ENCODE measurements around the gene CPT1B.

DNA sequence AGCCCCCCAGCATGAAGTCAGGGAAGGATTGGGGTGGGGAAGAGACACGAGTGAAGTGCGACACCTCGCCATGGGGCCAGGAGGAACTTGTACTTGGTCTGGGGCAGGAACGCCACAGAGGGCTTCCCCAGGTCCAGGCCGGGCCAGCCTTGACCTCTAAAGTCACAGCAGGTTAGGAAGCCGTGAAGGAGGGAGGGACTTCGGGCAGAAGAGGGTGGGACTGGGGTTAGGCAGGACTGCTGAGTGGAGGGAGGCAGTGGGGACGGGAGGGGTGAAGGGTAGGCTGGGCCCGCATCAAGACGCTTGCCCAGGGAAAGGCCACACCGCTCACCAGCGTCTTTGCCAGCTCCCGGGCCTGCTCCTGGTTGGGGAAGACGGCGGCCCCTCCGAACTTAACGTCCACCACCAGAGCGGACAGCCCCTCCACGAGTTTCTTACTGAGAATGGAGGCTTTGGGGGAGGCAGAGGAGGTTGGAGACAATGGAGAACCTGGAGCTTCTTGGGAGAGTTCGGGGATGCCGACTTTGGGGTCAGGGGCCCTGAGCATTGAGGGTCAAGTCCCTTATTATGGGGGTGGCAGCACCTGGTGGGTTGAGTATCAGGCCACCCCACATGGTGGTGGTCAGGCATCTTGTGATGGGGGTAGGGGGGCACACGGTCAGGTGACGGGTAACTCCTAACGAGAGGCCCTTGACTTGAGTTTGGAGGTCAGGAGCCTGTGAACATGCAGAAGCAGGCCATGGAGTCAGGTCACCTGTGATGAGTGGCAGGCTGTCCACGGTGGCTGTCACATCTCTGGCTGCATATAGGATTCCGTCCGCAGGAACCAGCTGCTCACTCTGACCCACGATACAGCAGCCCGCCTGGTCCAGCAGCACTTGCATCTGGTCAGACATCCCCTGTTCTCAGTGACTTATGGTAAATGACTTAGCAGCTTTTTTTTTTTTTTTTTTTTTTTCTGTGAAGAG lies 51.1 kb downstream of the CPT1B start:
- TF ChIP-seq NRF1 (IDR thresholded peaks at IDR 0.05; ENCODE audit: low read depth, low read length) (no peak), EZH2 (IDR thresholded peaks at IDR 0.05; ENCODE audit: low read depth, low read length, severe bottlenecking) (no peak), EP300 (IDR thresholded peaks at IDR 0.05; ENCODE audit: borderline replicate concordance in 1 of 2, low read depth in 2 of 2, low read length in 2 of 2) (no peak), BCL11A (IDR thresholded peaks at IDR 0.05; ENCODE audit: low read depth in 2 of 2, low read length in 2 of 2) (no peak), JUN (IDR thresholded peaks at IDR 0.05; ENCODE audit: low read depth, low read length) (no peak), BRCA1 (IDR thresholded peaks at IDR 0.05; ENCODE audit: low read depth, low read length) (no peak), BACH1 (IDR thresholded peaks at IDR 0.05; ENCODE audit: low read length) (no peak), JUND (IDR thresholded peaks at IDR 0.05; ENCODE audit: low read length) (no peak), POLR2A (IDR thresholded peaks at IDR 0.05; ENCODE audit: control extremely low read depth in 1 of 2, low read depth in 2 of 2, low read length in 2 of 2) (no peak)
- TF ChIP-seq, protein P1, sequence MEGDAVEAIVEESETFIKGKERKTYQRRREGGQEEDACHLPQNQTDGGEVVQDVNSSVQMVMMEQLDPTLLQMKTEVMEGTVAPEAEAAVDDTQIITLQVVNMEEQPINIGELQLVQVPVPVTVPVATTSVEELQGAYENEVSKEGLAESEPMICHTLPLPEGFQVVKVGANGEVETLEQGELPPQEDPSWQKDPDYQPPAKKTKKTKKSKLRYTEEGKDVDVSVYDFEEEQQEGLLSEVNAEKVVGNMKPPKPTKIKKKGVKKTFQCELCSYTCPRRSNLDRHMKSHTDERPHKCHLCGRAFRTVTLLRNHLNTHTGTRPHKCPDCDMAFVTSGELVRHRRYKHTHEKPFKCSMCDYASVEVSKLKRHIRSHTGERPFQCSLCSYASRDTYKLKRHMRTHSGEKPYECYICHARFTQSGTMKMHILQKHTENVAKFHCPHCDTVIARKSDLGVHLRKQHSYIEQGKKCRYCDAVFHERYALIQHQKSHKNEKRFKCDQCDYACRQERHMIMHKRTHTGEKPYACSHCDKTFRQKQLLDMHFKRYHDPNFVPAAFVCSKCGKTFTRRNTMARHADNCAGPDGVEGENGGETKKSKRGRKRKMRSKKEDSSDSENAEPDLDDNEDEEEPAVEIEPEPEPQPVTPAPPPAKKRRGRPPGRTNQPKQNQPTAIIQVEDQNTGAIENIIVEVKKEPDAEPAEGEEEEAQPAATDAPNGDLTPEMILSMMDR (IDR thresholded peaks at IDR 0.05; ENCODE audit: control extremely low read depth in 1 of 3, insufficient read depth in 1 of 3, low read depth in 1 of 3, low read length in 3 of 3): no peak
